ENCODE results near the gene SLC25A36. TPM values are rescaled to one million over a fixed set of nuclear protein-coding genes. Genes with fewer than 3 reads are reported as not detected.

Gene SLC25A36
- total and polyA plus RNA-seq, 4 donors: 23.7 to 68.7 (median 42.0) TPM

DNA sequence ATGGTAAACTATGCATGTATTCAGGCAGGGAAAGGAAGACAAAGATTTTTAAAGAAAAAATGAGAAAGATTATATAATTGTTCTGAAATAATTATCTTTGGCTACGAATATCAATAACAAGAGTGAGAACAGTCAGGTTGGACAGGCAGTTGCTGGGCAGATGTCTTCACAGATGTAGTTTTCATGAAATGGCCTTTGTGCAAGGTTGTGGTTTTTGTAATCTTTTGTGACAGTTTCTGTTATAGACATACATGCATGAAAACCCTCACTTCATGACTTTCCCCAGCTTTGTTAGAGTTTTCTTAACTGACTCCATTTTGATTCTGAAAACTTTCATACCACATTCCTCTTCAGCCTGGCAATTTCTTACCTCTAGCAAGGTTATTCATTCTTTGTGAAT is 34.9 kb upstream of the SLC25A36 start:
- intact Hi-C loops (cut with DNase I): no loop called here
- H3K36me3 ChIP-seq (ENCODE audit: control insufficient read depth in 1 of 2, insufficient read depth in 2 of 2, low read length in 1 of 2): no peaks in the 10 kb centered on the region
- DNase-seq (no peak), ATAC-seq (ENCODE audit: low FRiP score) (no peak)
- H3K27ac ChIP-seq (ENCODE audit: low read depth in 1 of 2, low read length in 2 of 2): no peak overlapping the region
- no peaks in the 10 kb centered on the region for H3K27me3 ChIP-seq (ENCODE audit: control insufficient read depth in 1 of 2, insufficient read depth in 2 of 2, low read length in 1 of 2)
- H3K4me1 ChIP-seq (ENCODE audit: control insufficient read depth in 1 of 2, insufficient read depth in 2 of 2, low read length in 2 of 2): no peaks in the 10 kb centered on the region
- no peaks in the 10 kb centered on the region for H3K9me3 ChIP-seq (ENCODE audit: control insufficient read depth, low read length)
- H3K4me3 ChIP-seq (ENCODE audit: low read length in 2 of 2): no peak overlapping the region
- 64 to 85% methylated on average over 1 of the region's 1 CpG for WGBS, 2 donors

DNA sequence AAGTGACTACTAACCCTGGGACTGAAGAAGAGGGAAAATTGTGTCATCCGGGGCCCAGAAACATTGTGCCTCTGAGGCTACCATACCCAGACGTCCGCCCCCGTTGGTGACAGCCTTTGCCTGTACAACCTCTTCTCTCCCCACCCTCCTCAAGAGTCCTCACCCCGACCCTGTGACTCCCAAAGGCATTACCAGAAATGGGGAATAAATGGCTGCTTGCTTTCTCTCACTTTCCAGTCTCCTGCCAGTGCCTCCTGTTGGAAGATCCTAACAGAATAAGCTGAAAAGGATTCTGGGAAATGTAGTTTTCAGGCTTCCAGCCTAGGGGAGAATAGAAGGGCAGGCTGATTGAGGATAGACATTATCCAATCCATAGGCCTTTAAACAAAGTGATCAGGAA is 30.8 kb upstream of the SLC25A36 start:
- H3K27me3 ChIP-seq (ENCODE audit: control insufficient read depth in 1 of 2, insufficient read depth in 2 of 2, low read length in 1 of 2): no peaks in the 10 kb centered on the region
- no peak overlapping the region for H3K27ac ChIP-seq (ENCODE audit: low read depth in 1 of 2, low read length in 2 of 2)
- no peaks in the 10 kb centered on the region for H3K36me3 ChIP-seq (ENCODE audit: control insufficient read depth in 1 of 2, insufficient read depth in 2 of 2, low read length in 1 of 2)
- H3K4me1 ChIP-seq (ENCODE audit: control insufficient read depth in 1 of 2, insufficient read depth in 2 of 2, low read length in 2 of 2): no peaks in the 10 kb centered on the region
- H3K9me3 ChIP-seq (ENCODE audit: control insufficient read depth, low read length): no peaks in the 10 kb centered on the region
- DNase-seq: no peak
- no peak for ATAC-seq (ENCODE audit: low FRiP score)
- WGBS, 2 donors: 23 to 25% methylated on average over 5 of the region's 5 CpGs
- intact Hi-C loops (cut with DNase I): no loop called here
- H3K4me3 ChIP-seq (ENCODE audit: low read length in 2 of 2): no peak overlapping the region

DNA sequence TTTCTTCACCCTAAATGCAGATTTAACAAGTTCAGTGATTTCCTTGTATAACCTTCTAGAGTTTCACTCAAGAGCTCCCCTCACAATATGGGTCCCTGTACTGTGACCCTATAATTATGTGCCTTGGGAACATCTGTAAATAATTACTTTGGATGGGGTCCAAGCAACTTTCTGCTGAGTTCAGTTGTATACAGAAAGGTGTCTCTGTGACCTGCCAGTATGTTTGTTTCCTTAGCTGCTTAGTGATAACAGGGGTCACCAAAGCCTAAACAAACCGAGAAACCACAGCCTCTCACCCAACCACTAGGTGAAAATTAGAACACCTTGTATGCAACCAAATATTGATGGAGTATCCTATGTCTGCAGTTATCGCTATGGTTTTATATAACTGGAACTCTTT is 29.8 kb upstream of the SLC25A36 start:
- Histone ChIP-seq H3K4me1 (ENCODE audit: control insufficient read depth in 1 of 2, insufficient read depth in 2 of 2, low read length in 2 of 2) (no peaks in the 10 kb centered on the region), H3K9me3 (ENCODE audit: control insufficient read depth, low read length) (no peaks in the 10 kb centered on the region), H3K27me3 (ENCODE audit: control insufficient read depth in 1 of 2, insufficient read depth in 2 of 2, low read length in 1 of 2) (no peaks in the 10 kb centered on the region), H3K4me3 (ENCODE audit: low read length in 2 of 2) (no peak overlapping the region), H3K27ac (ENCODE audit: low read depth in 1 of 2, low read length in 2 of 2) (no peak overlapping the region), H3K36me3 (ENCODE audit: control insufficient read depth in 1 of 2, insufficient read depth in 2 of 2, low read length in 1 of 2) (no peaks in the 10 kb centered on the region)
- DNase-seq: no peak
- 55 to 60% methylated on average over 2 of the region's 2 CpGs for WGBS, 2 donors
- no peak for ATAC-seq (ENCODE audit: low FRiP score)
- intact Hi-C loops (cut with DNase I): no loop called here

DNA sequence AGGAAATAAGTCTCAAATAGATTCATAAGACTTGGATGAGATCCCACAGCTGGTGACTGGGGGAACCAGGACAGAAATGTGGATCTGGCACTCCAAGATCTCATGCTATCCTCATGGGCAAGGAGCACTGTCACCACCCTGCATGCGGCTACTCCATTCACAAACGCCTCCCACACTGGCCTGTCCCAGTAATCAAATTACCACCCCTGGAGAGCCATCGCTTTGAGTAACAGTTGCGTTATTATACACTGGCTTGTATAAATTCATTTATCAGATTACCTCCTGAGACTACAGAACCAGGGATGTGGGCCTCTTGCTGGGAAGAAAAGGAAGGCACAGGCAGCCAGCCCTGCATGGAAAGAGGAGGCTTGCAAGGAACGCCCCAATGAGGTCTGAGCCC is 27.9 kb upstream of the SLC25A36 start:
- H3K4me1 ChIP-seq (ENCODE audit: control insufficient read depth in 1 of 2, insufficient read depth in 2 of 2, low read length in 2 of 2): no peaks in the 10 kb centered on the region
- intact Hi-C loops (cut with DNase I): no loop called here
- WGBS, 2 donors: 84 to 88% methylated on average over 5 of the region's 5 CpGs
- no peak overlapping the region for H3K27ac ChIP-seq (ENCODE audit: low read depth in 1 of 2, low read length in 2 of 2)
- DNase-seq: no peak
- no peak overlapping the region for H3K4me3 ChIP-seq (ENCODE audit: low read length in 2 of 2)
- no peaks in the 10 kb centered on the region for H3K9me3 ChIP-seq (ENCODE audit: control insufficient read depth, low read length)
- no peak for ATAC-seq (ENCODE audit: low FRiP score)
- no peaks in the 10 kb centered on the region for H3K27me3 ChIP-seq (ENCODE audit: control insufficient read depth in 1 of 2, insufficient read depth in 2 of 2, low read length in 1 of 2)
- no peaks in the 10 kb centered on the region for H3K36me3 ChIP-seq (ENCODE audit: control insufficient read depth in 1 of 2, insufficient read depth in 2 of 2, low read length in 1 of 2)

DNA sequence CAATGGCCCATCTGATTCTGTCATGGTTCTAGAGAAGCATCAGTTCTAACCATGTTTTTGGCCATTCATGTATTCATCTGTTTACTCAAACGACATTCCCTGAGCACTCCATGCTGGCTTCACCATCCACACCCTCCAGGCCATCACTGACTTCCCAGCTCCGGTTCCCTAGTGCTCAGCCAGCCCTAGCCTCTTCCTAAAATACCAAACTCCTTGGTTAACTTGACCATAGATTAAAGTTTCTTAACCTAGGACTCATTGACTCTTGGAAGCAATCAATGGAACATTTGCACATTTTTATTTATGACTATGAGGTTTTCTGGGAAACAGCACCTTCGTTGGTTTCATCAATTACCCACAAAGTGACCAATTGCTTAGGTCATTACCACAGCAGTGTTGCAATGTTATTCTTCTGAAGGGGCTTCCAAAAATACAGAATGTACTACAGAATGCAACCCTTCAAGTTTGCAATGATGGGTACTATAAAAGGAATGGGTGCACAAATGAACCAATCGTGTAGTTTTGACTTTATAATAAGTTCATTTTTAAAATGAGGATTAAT is 27.2 kb upstream of the SLC25A36 start:
- intact Hi-C loops (cut with DNase I): no loop called here

DNA sequence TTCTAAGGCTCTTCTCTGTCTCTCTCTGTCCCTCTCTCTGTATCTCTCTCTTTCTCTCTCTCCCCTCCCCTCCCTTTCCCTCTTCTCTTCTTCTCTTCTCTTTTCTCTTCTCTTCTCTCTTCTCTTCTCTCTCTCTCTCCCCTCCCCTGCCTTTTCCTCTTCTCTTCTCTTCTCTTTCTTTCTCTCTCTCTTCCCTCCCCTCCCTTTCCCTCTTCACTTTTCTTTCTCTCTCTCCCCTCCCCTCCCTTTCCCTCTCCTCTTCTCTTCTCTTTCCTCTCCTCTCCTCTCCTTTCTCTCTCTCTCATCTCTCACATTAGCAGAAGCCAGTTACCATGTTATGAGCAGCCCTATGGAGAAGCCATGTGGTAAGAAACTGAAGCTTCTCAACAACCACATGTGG is 25.0 kb upstream of the SLC25A36 start:
- Histone ChIP-seq H3K36me3 (ENCODE audit: control insufficient read depth in 1 of 2, insufficient read depth in 2 of 2, low read length in 1 of 2) (no peaks in the 10 kb centered on the region), H3K4me1 (ENCODE audit: control insufficient read depth in 1 of 2, insufficient read depth in 2 of 2, low read length in 2 of 2) (no peaks in the 10 kb centered on the region), H3K27me3 (ENCODE audit: control insufficient read depth in 1 of 2, insufficient read depth in 2 of 2, low read length in 1 of 2) (no peaks in the 10 kb centered on the region), H3K27ac (ENCODE audit: low read depth in 1 of 2, low read length in 2 of 2) (no peak overlapping the region), H3K4me3 (ENCODE audit: low read length in 2 of 2) (no peak overlapping the region), H3K9me3 (ENCODE audit: control insufficient read depth, low read length) (no peaks in the 10 kb centered on the region)
- intact Hi-C loops (cut with DNase I): no loop called here
- DNase-seq (no peak), ATAC-seq (ENCODE audit: low FRiP score) (no peak)

More for the DNA sequence above, 27.2 kb upstream of the SLC25A36 start:
- no peak overlapping the region for H3K27ac ChIP-seq (ENCODE audit: low read depth in 1 of 2, low read length in 2 of 2)
- DNase-seq: no peak
- no peak for ATAC-seq (ENCODE audit: low FRiP score)
- H3K4me3 ChIP-seq (ENCODE audit: low read length in 2 of 2): no peak overlapping the region
- no peaks in the 10 kb centered on the region for H3K36me3 ChIP-seq (ENCODE audit: control insufficient read depth in 1 of 2, insufficient read depth in 2 of 2, low read length in 1 of 2)
- 65 to 67% methylated on average over 4 of the region's 4 CpGs for WGBS, 2 donors
- H3K9me3 ChIP-seq (ENCODE audit: control insufficient read depth, low read length): no peaks in the 10 kb centered on the region
- no peaks in the 10 kb centered on the region for H3K4me1 ChIP-seq (ENCODE audit: control insufficient read depth in 1 of 2, insufficient read depth in 2 of 2, low read length in 2 of 2)
- H3K27me3 ChIP-seq (ENCODE audit: control insufficient read depth in 1 of 2, insufficient read depth in 2 of 2, low read length in 1 of 2): no peaks in the 10 kb centered on the region

DNA sequence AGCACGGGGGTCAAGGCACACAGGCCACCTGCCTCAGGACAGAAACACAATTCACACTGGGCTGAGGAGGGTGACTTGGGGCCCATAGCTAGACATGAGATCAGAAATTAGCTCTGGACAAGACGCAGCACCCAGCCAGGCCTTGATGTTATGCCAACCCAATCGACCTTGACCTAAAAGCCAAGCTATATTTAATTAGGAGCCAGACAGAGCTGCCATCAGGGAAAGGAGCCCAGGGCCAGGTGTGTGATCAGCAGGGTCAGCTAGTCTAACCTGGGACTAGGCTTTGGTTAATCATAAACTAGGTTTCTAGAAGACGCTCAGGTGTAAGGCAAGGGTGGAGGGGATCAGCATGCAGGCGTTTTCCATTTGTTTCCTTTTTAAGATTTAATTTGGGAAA is 23.9 kb upstream of the SLC25A36 start:
- Histone ChIP-seq H3K27me3 (ENCODE audit: control insufficient read depth in 1 of 2, insufficient read depth in 2 of 2, low read length in 1 of 2) (no peaks in the 10 kb centered on the region), H3K4me3 (ENCODE audit: low read length in 2 of 2) (no peak overlapping the region), H3K4me1 (ENCODE audit: control insufficient read depth in 1 of 2, insufficient read depth in 2 of 2, low read length in 2 of 2) (no peaks in the 10 kb centered on the region), H3K36me3 (ENCODE audit: control insufficient read depth in 1 of 2, insufficient read depth in 2 of 2, low read length in 1 of 2) (no peaks in the 10 kb centered on the region), H3K27ac (ENCODE audit: low read depth in 1 of 2, low read length in 2 of 2) (no peak overlapping the region), H3K9me3 (ENCODE audit: control insufficient read depth, low read length) (no peaks in the 10 kb centered on the region)
- no peak for ATAC-seq (ENCODE audit: low FRiP score)
- WGBS, 2 donors: 77 to 79% methylated on average over 5 of the region's 5 CpGs
- intact Hi-C loops (cut with DNase I): no loop called here
- DNase-seq: no peak

DNA sequence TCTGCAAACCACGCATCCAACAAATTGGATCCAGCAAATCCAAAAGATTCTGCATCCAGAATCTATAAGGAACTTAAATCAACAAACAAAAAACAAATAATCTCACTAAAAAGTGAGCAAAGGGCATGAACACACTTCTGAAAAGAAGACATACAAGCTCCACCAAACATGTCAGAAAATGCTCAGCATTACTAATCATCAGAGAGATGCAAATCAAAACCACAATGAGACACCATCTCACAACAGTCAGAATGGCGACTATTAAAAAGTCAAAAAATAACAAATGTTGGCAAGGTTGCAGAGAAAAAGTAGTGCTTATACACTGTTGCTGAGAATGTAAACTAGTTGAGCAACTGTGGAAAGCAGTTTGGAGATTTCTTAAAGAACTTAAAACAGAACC is 21.6 kb upstream of the SLC25A36 start:
- no peak for ATAC-seq (ENCODE audit: low FRiP score)
- H3K27me3 ChIP-seq (ENCODE audit: control insufficient read depth in 1 of 2, insufficient read depth in 2 of 2, low read length in 1 of 2): no peaks in the 10 kb centered on the region
- H3K4me1 ChIP-seq (ENCODE audit: control insufficient read depth in 1 of 2, insufficient read depth in 2 of 2, low read length in 2 of 2): no peaks in the 10 kb centered on the region
- H3K4me3 ChIP-seq (ENCODE audit: low read length in 2 of 2): no peak overlapping the region
- H3K9me3 ChIP-seq (ENCODE audit: control insufficient read depth, low read length): no peaks in the 10 kb centered on the region
- 69 to 71% methylated on average over 2 of the region's 2 CpGs for WGBS, 2 donors
- intact Hi-C loops (cut with DNase I): no loop called here
- no peak overlapping the region for H3K27ac ChIP-seq (ENCODE audit: low read depth in 1 of 2, low read length in 2 of 2)
- H3K36me3 ChIP-seq (ENCODE audit: control insufficient read depth in 1 of 2, insufficient read depth in 2 of 2, low read length in 1 of 2): no peaks in the 10 kb centered on the region
- no peak for DNase-seq

DNA sequence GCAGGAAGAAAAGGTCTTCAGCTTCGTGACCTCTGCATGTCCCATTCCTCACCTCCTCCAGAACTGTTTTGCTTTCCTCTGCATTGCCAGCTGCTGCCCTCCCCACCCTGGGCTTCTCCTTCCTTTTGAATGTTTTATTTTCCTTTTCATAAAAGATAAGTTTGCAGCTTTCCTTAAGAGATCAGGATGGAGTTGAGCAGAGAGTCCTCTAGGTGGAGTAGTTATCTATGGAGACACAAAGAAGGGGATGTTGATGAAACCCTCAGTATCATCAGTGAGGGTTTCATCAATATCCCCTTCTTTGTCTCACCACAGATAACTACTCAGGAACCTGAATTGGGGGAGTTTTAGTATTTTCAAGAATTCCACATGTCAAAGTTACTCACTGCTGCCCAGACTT is 19.0 kb upstream of the SLC25A36 start:
- 22 to 30% methylated on average over 1 of the region's 1 CpG for WGBS, 2 donors
- ATAC-seq (ENCODE audit: low FRiP score) (no peak), DNase-seq (no peak)
- no peak overlapping the region for H3K27ac ChIP-seq (ENCODE audit: low read depth in 1 of 2, low read length in 2 of 2)
- no peaks in the 10 kb centered on the region for H3K36me3 ChIP-seq (ENCODE audit: control insufficient read depth in 1 of 2, insufficient read depth in 2 of 2, low read length in 1 of 2)
- no peaks in the 10 kb centered on the region for H3K27me3 ChIP-seq (ENCODE audit: control insufficient read depth in 1 of 2, insufficient read depth in 2 of 2, low read length in 1 of 2)
- no peaks in the 10 kb centered on the region for H3K9me3 ChIP-seq (ENCODE audit: control insufficient read depth, low read length)
- no peaks in the 10 kb centered on the region for H3K4me1 ChIP-seq (ENCODE audit: control insufficient read depth in 1 of 2, insufficient read depth in 2 of 2, low read length in 2 of 2)
- no peak overlapping the region for H3K4me3 ChIP-seq (ENCODE audit: low read length in 2 of 2)
- intact Hi-C loops (cut with DNase I): no loop called here
